GM12892 (cell line): Measurements from ENCODE around the gene ANTXR1.
"Not testable (repeated sequence)": the region's sequence is repeated elsewhere in the genome, so short reads cannot be mapped to it uniquely, and the experiment has no call there.

Experiments used
- DNase-seq: peaks from one replicate; pipeline ENCODE4 v3.0.0; 2011; ENCODE audit not compliant: insufficient read length
- FAIRE-seq: peaks from 2 replicates; lab custom pipeline; 2011; peaks lifted over from hg19 to GRCh38; lab: Jason Lieb, UNC
- POLR2A ChIP-seq: IDR thresholded peaks from 2 replicates; pipeline ENCODE4 v1.6.1; 2011; ENCODE audit warnings: low read depth, low read length, control low read depth
- POLR2AphosphoS5 ChIP-seq: IDR thresholded peaks from 2 replicates; pipeline ENCODE4 v1.6.1; 2011; ENCODE audit warnings: low read depth, low read length, control low read depth
- TAF1 ChIP-seq: IDR thresholded peaks from 2 replicates; pipeline ENCODE4 v1.6.1; 2011; ENCODE audit warnings: low read depth, mild to moderate bottlenecking, control low read depth, low read length, borderline replicate concordance

ANTXR1 gene

DNA sequence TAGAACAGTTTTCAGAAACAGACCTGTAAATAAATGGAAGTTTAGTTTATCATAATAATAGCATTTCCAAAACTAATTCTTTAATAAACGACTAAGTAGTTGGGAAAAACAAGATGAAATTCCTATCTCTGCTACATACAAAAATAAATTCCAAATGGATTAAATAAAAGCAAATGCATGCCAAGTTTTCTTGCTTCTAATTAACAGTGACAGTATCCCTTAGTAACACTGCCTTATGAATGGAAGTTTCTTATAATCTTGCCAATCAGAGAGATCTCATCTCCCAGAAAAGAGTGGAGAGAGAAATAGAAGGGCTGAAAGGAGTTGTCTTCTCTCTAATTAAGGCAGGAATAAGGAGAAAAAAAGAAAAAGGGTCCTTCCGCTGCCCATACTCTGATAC, 240.1 kb downstream of the ANTXR1 start:
- DNase-seq (no peak), FAIRE-seq (no peak)
- TF ChIP-seq POLR2AphosphoS5 (no peak), TAF1 (no peak), POLR2A (no peak)

GRCh38 chr2:69253611-69254301, 240.8 kb downstream of the ANTXR1 start:
- no peak for TF ChIP-seq POLR2A
- no peak for TF ChIP-seq POLR2AphosphoS5
- no peak for TF ChIP-seq TAF1
- no peak for DNase-seq
- no peak for FAIRE-seq

- no peak for FAIRE-seq
- TF ChIP-seq POLR2AphosphoS5 (no peak), POLR2A (no peak), TAF1 (no peak)
- no peak for DNase-seq
Measured at GRCh38 chr2:69255760-69256159, 242.8 kb downstream of the ANTXR1 start.

DNA sequence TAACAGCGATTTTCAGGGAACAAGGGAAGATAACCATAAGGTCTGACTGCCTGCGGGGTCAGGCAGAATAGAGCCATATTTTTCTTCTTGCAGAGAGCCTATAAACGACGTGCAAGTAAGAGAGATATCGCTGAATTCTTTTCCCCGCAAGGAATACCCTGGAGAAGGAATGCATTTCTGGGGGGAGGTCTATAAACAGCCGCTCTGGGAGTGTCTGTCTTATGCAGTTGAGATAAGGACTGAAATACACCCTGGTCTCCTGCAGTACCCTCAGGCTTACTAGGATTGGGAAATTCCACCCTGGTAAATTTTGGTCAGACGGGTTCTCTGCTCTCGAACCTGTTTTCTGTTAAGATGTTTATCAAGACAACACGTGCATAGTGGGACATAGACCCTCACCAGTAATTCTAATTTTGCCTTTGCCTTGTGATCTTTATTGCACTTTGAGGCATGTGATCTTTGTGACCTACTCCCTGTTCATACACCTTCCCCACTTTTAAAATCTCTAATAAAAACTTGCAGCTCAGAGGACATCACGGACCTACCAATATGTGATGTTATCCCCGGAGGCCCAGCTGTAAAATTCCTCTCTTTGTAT, 247.1 kb downstream of the ANTXR1 start:
- DNase-seq, FAIRE-seq: not testable (repeated sequence)

GRCh38 chr2:69260666-69261065, 247.7 kb downstream of the ANTXR1 start:
- no peak for FAIRE-seq
- TF ChIP-seq TAF1 = no peak
- TF ChIP-seq POLR2A = no peak
- TF ChIP-seq POLR2AphosphoS5 = no peak
- DNase-seq = no peak

GRCh38 chr2:69269330-69269729, 256.4 kb downstream of the ANTXR1 start:
- TF ChIP-seq TAF1 = no peak
- DNase-seq = no peak
- no peak for FAIRE-seq

- TF ChIP-seq POLR2AphosphoS5 (no peak), POLR2A (no peak), TAF1 (no peak)
- DNase-seq = no peak
- FAIRE-seq = no peak
Measured at GRCh38 chr2:69271831-69272257, 258.9 kb downstream of the ANTXR1 start.

- DNase-seq (no peak), FAIRE-seq (no peak)
- TF ChIP-seq POLR2AphosphoS5 (no peak), POLR2A (no peak), TAF1 (no peak)
Measured at GRCh38 chr2:69272803-69273471, 260.0 kb downstream of the ANTXR1 start.

DNA sequence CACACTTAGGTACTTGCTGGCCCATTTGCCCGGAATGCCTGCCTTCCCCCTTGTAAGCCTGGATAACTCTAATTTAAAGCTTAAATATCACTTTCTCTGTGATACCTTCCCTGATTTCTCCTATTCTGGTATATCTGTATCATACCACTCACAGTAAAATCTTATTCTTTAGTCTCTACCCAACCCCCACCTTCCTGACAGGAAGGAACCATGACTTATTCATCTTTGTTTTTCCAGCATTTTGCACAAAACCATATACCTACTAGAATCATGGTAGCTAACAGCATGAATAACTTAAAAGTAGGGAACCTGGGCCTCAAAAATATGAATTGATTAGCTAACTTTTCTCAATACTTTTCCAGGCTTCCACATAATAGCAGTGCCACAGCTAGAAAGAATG, 262.5 kb downstream of the ANTXR1 start:
- DNase-seq (no peak), FAIRE-seq (no peak)
- TF ChIP-seq POLR2A = no peak
- no peak for TF ChIP-seq POLR2AphosphoS5
- no peak for TF ChIP-seq TAF1

DNA sequence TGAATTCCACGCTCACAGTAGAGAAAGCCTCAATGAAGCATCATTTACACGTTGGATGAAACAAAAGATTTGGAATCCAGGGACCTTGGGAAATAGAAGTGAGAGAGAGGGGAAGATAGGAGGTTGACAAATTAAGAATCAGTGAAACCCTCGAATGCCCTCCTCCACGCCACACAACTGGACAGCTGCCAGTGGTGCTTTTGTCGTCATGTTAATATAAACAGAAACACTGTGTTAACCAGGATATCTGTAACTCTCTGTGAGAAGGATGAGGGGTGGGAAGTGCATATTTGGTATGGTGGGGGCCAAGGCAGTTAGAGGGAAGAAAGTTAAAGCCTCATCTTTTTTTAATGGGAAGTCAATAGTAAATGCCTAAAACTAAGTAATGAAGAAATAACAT, 265.4 kb downstream of the ANTXR1 start:
- no peak for TF ChIP-seq TAF1
- TF ChIP-seq POLR2AphosphoS5 = no peak
- no peak for TF ChIP-seq POLR2A
- DNase-seq = no peak
- no peak for FAIRE-seq

DNA sequence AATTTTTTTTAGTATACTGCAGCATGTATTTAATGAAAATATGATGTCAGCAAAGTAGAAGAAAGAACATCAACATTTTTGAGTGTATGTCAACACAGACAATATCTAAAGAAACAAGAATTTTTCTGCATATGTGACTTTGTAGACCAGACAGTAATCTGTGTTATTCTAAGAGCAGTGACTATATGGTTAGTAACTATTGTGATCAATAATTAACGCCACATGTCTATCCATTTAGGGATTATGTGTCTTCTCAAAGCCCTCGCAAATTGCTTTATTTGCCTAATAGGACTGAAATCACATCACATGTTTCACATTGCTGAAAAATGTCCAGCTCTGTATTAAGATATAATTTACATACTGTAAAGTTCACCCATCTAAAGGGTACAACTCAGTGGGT, 266.2 kb downstream of the ANTXR1 start:
- TF ChIP-seq TAF1 (no peak), POLR2AphosphoS5 (no peak), POLR2A (no peak)
- DNase-seq = no peak
- no peak for FAIRE-seq
